IPS-15b (cell line): ENCODE results near the gene ARHGEF16.

Experiments
- H3K27me3 ChIP-seq: one replicate; pipeline ENCODE4 v1.6.1; 2013; ENCODE audit warnings: low read length; ENCODE audit not compliant: control insufficient read depth, insufficient read depth
- H3K36me3 ChIP-seq: one replicate; pipeline ENCODE4 v1.6.1; 2013; ENCODE audit warnings: low read length; ENCODE audit not compliant: control insufficient read depth, insufficient read depth
- H3K4me1 ChIP-seq: one replicate; pipeline ENCODE4 v1.6.1; 2013; ENCODE audit warnings: mild to moderate bottlenecking, low read length; ENCODE audit not compliant: control insufficient read depth, insufficient read depth
- H3K4me3 ChIP-seq: one replicate; pipeline ENCODE4 v1.5.1; 2013; ENCODE audit warnings: low read depth, low read length
- H3K9ac ChIP-seq: one replicate; pipeline ENCODE4 v1.6.1; 2013; ENCODE audit warnings: low read depth, mild to moderate bottlenecking, low read length
- H3K9me3 ChIP-seq: one replicate; pipeline ENCODE4 v1.6.1; 2013; ENCODE audit warnings: mild to moderate bottlenecking, low read length; ENCODE audit not compliant: control insufficient read depth, insufficient read depth

The ARHGEF16 gene

GRCh38 chr1:3413975-3414710 is 40.3 kb upstream of the ARHGEF16 start:
- Histone ChIP-seq H3K9me3 (peaks cover 7% of the 10 kb centered on the region), H3K4me1 (no peaks in the 10 kb centered on the region), H3K4me3 (no peak overlapping the region), H3K9ac (no peak overlapping the region), H3K36me3 (no peaks in the 10 kb centered on the region), H3K27me3 (no peaks in the 10 kb centered on the region)

- peaks cover 7% of the 10 kb centered on the region for H3K9me3 ChIP-seq
- H3K27me3 ChIP-seq, result no peaks in the 10 kb centered on the region
- no peak overlapping the region for H3K9ac ChIP-seq
- H3K36me3 ChIP-seq, result no peaks in the 10 kb centered on the region
- no peaks in the 10 kb centered on the region for H3K4me1 ChIP-seq
- H3K4me3 ChIP-seq, result no peak overlapping the region
These were observed 39.0 kb upstream of the ARHGEF16 start for GRCh38 chr1:3415260-3416090.

- H3K27me3 ChIP-seq, result no peaks in the 10 kb centered on the region
- no peaks in the 10 kb centered on the region for H3K4me1 ChIP-seq
- H3K36me3 ChIP-seq, result no peaks in the 10 kb centered on the region
- no peak overlapping the region for H3K9ac ChIP-seq
- H3K4me3 ChIP-seq, result no peak overlapping the region
- peaks cover 7% of the 10 kb centered on the region for H3K9me3 ChIP-seq
These were observed 37.3 kb upstream of the ARHGEF16 start for GRCh38 chr1:3417082-3417739.

- Histone ChIP-seq H3K4me3 (no peak overlapping the region), H3K4me1 (no peaks in the 10 kb centered on the region), H3K27me3 (no peaks in the 10 kb centered on the region), H3K36me3 (no peaks in the 10 kb centered on the region), H3K9ac (no peak overlapping the region), H3K9me3 (peaks cover 7% of the 10 kb centered on the region)
These were observed 36.5 kb upstream of the ARHGEF16 start for GRCh38 chr1:3417934-3418333.

DNA sequence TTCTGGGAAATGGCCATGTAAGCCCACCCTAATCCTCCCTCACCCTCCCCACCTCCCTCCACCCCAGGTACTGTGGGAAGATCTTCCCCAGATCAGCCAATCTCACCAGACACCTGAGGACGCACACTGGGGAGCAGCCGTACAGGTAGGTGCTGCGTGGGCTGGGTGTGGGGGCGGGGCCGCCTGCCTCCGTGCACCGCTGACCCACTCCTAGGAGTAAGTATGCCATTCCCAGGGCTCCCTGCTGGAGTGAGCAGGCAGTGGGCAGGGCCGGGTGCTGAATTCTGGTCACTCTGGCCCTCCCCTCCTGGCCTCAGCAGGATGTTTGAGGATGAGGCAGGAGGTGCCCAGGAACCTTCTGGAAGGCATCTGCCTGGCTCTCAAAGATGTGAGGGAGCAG is 35.9 kb upstream of the ARHGEF16 start:
- Histone ChIP-seq H3K9me3 (peaks cover 7% of the 10 kb centered on the region), H3K27me3 (no peaks in the 10 kb centered on the region), H3K9ac (no peak overlapping the region), H3K4me3 (no peak overlapping the region), H3K36me3 (no peaks in the 10 kb centered on the region), H3K4me1 (no peaks in the 10 kb centered on the region)

DNA sequence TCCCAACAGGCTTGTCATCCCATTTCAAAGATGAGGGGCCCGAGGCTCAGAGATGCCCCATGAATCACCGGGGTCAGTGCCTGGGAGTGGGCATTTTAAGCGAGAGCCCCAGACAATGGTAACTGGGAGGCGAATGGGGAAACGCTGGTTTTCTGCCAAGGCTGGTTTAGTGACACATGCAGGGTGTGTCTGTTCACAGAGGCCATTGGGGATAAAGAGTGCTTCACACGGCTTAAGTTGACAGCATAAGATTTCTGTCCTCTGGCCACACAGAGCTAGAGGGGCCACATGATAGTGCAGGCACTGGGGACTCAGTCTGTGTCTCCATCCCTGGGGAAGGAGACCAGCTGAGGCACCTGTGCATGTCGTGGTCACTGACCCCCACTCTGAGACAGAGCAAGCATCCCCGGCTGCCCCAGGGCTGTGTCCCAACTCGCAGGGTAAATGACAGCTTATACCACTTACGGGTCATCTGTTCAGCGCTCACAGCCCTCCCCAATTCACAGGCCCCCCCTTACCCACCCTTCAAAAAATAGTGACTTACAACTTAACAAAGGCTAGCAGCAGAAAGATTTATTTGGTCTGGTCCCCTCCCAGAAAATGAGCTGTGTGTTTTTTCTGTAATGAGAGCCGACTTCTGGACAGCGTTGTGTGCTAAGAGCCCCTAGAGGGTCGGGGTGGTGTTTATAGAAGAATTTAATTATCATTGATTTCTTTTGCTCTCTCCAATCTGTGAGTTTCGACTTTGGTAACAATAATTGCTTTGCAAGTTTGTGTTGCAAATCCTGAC is 34.9 kb upstream of the ARHGEF16 start:
- peaks cover 7% of the 10 kb centered on the region for H3K9me3 ChIP-seq
- no peak overlapping the region for H3K9ac ChIP-seq
- no peaks in the 10 kb centered on the region for H3K4me1 ChIP-seq
- no peaks in the 10 kb centered on the region for H3K36me3 ChIP-seq
- H3K27me3 ChIP-seq, result no peaks in the 10 kb centered on the region
- H3K4me3 ChIP-seq, result no peak overlapping the region

GRCh38 chr1:3420218-3420951 is 34.1 kb upstream of the ARHGEF16 start:
- no peaks in the 10 kb centered on the region for H3K4me1 ChIP-seq
- H3K9me3 ChIP-seq, result peaks cover 7% of the 10 kb centered on the region
- H3K9ac ChIP-seq, result no peak overlapping the region
- no peak overlapping the region for H3K4me3 ChIP-seq
- no peaks in the 10 kb centered on the region for H3K36me3 ChIP-seq
- H3K27me3 ChIP-seq, result no peaks in the 10 kb centered on the region

DNA sequence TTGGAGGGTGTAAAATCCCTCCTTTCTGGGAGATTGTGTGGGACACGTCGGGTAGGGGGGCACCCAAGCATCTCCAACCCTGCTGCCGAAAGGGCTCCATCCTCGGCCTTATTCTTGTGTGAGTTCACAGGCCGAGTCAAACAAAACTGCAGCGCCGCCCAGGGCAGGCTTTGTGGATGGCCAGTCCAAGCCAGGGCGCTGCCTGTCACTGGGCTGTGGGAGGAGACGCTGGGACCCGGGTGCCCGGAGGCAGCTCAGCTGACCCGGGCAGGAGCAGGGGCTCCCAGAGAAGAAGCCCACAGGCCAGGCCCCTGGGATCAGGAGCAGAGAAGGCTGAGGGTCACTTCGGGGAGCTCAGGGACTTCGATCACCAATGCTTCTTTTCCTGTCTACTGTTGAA is 31.8 kb upstream of the ARHGEF16 start:
- H3K4me1 ChIP-seq, result no peaks in the 10 kb centered on the region
- no peak overlapping the region for H3K9ac ChIP-seq
- H3K27me3 ChIP-seq, result no peaks in the 10 kb centered on the region
- H3K4me3 ChIP-seq, result no peak overlapping the region
- no peaks in the 10 kb centered on the region for H3K36me3 ChIP-seq
- H3K9me3 ChIP-seq, result no peaks in the 10 kb centered on the region

GRCh38 chr1:3423245-3423829 is 31.1 kb upstream of the ARHGEF16 start:
- H3K27me3 ChIP-seq, result no peaks in the 10 kb centered on the region
- H3K36me3 ChIP-seq, result no peaks in the 10 kb centered on the region
- no peak overlapping the region for H3K4me3 ChIP-seq
- no peak overlapping the region for H3K9ac ChIP-seq
- no peaks in the 10 kb centered on the region for H3K9me3 ChIP-seq
- no peaks in the 10 kb centered on the region for H3K4me1 ChIP-seq

GRCh38 chr1:3423896-3424611 is 30.4 kb upstream of the ARHGEF16 start:
- no peaks in the 10 kb centered on the region for H3K36me3 ChIP-seq
- no peaks in the 10 kb centered on the region for H3K9me3 ChIP-seq
- no peaks in the 10 kb centered on the region for H3K27me3 ChIP-seq
- no peak overlapping the region for H3K4me3 ChIP-seq
- H3K4me1 ChIP-seq, result no peaks in the 10 kb centered on the region
- H3K9ac ChIP-seq, result no peak overlapping the region
